Measurements from ENCODE around the gene DUSP10. TPM values are rescaled to one million over a fixed set of nuclear protein-coding genes. Genes with fewer than 3 reads are reported as not detected.

DUSP10 gene
- total RNA-seq, 1 experiment from 2014 or later: 1.7 TPM

DNA sequence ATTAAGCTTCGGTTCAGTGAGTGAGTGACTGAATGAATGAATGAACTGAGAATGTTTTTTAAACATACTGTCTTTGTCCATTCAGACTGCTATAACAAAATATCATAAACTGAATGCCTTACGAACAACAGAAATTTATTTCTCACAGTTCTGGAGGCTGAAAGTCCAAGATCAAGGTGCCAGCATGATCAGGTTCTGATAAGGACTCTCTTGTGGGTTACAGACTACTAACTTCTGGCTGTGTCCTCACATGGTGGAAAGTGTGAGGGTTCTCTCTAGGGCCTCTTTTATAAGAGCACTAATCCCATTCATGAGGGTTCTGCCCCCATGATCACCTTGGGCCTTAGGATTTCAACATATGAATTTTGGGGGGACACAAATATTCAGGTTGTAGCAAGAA is 7.1 kb upstream of the DUSP10 start:
- no peak for ATAC-seq
- peaks cover 0 to under 1% of the 10 kb centered on the region in 2 experiments; a peak in 2 of 4 replicates for H3K4me1 ChIP-seq (ENCODE audit: control insufficient read depth in 1 of 2, insufficient read depth in 2 of 2, low read length in 2 of 2)
- intact Hi-C loops (cut with micrococcal nuclease): no loop called here
- H3K4me2 ChIP-seq (ENCODE audit: low read length): no peak overlapping the region
- no peak for DNase-seq (ENCODE audit: low read depth, low spot score)
- no TSS peak for BruUV-seq (replicated peaks)
- no peak overlapping the region for H2AFZ ChIP-seq (ENCODE audit: low read depth, low read length, poor library complexity, severe bottlenecking)
- H3K79me2 ChIP-seq (ENCODE audit: insufficient read depth, low read length): no peaks in the 10 kb centered on the region
- no peaks in the 10 kb centered on the region for H3K9me2 ChIP-seq (ENCODE audit: insufficient read depth)
- H4K20me1 ChIP-seq (ENCODE audit: insufficient read depth): no peaks in the 10 kb centered on the region
- H3K9ac ChIP-seq (ENCODE audit: low read length): no peak overlapping the region
- CTCF ChIA-PET: no interaction called here
- H3K27ac ChIP-seq (ENCODE audit: low read depth, low read length): no peak overlapping the region
- no peaks in the 10 kb centered on the region for H3K9me3 ChIP-seq (ENCODE audit: control insufficient read depth in 1 of 2, insufficient read depth in 1 of 2, low read depth in 1 of 2, low read length in 2 of 2)
- H3K36me3 ChIP-seq (ENCODE audit: control insufficient read depth in 1 of 2, insufficient read depth in 2 of 2, low read length in 2 of 2): no peaks in the 10 kb centered on the region
- RAD21 ChIA-PET (ENCODE audit: low non-redundant PET in 1 of 2, low total read pairs in 2 of 2, uncharacterized antibody in 2 of 2, unreplicated experiment in 2 of 2): no interaction called here
- H3K4me3 ChIP-seq (replicated peaks in 1 of 2; ENCODE audit: low read depth in 1 of 2, low read length in 2 of 2): no peak overlapping the region
- POLR2A ChIA-PET: no interaction called here
- TF ChIP-seq POLR2A (IDR thresholded peaks at IDR 0.05; ENCODE audit: borderline replicate concordance, extremely low read depth, insufficient read depth, insufficient read length) (no peak), TCF7L2 (IDR thresholded peaks at IDR 0.05; ENCODE audit: borderline replicate concordance, extremely low read depth, insufficient read depth, insufficient read length) (no peak), CEBPB (IDR thresholded peaks at IDR 0.05; ENCODE audit: low read depth) (no peak), CBX3 (IDR thresholded peaks at IDR 0.05; ENCODE audit: low read depth) (no peak), ELF1 (IDR thresholded peaks at IDR 0.05; ENCODE audit: borderline replicate concordance, low read depth) (no peak), SIN3A (IDR thresholded peaks at IDR 0.05; ENCODE audit: low read depth) (no peak), YY1 (IDR thresholded peaks at IDR 0.05; ENCODE audit: extremely low read depth, insufficient replicate concordance, low read depth, low read length) (no peak), EGR1 (IDR thresholded peaks at IDR 0.05; ENCODE audit: low read depth) (no peak), ZFX (IDR thresholded peaks at IDR 0.05) (no peak), POLR2AphosphoS5 (IDR thresholded peaks at IDR 0.05; ENCODE audit: low read depth, low read length) (no peak), FOSL1 (IDR thresholded peaks at IDR 0.05; ENCODE audit: low read depth) (no peak), EZH2phosphoT487 (IDR thresholded peaks at IDR 0.05; ENCODE audit: borderline replicate concordance) (no peak), SRF (IDR thresholded peaks at IDR 0.05; ENCODE audit: low read depth) (no peak), JUND (IDR thresholded peaks at IDR 0.05) (no peak), RAD21 (IDR thresholded peaks at IDR 0.05; ENCODE audit: low read depth) (no peak)
- TF ChIP-seq, protein P1, sequence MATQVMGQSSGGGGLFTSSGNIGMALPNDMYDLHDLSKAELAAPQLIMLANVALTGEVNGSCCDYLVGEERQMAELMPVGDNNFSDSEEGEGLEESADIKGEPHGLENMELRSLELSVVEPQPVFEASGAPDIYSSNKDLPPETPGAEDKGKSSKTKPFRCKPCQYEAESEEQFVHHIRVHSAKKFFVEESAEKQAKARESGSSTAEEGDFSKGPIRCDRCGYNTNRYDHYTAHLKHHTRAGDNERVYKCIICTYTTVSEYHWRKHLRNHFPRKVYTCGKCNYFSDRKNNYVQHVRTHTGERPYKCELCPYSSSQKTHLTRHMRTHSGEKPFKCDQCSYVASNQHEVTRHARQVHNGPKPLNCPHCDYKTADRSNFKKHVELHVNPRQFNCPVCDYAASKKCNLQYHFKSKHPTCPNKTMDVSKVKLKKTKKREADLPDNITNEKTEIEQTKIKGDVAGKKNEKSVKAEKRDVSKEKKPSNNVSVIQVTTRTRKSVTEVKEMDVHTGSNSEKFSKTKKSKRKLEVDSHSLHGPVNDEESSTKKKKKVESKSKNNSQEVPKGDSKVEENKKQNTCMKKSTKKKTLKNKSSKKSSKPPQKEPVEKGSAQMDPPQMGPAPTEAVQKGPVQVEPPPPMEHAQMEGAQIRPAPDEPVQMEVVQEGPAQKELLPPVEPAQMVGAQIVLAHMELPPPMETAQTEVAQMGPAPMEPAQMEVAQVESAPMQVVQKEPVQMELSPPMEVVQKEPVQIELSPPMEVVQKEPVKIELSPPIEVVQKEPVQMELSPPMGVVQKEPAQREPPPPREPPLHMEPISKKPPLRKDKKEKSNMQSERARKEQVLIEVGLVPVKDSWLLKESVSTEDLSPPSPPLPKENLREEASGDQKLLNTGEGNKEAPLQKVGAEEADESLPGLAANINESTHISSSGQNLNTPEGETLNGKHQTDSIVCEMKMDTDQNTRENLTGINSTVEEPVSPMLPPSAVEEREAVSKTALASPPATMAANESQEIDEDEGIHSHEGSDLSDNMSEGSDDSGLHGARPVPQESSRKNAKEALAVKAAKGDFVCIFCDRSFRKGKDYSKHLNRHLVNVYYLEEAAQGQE (IDR thresholded peaks at IDR 0.05; ENCODE audit: low read depth): no peak
- TF ChIP-seq, protein P2, sequence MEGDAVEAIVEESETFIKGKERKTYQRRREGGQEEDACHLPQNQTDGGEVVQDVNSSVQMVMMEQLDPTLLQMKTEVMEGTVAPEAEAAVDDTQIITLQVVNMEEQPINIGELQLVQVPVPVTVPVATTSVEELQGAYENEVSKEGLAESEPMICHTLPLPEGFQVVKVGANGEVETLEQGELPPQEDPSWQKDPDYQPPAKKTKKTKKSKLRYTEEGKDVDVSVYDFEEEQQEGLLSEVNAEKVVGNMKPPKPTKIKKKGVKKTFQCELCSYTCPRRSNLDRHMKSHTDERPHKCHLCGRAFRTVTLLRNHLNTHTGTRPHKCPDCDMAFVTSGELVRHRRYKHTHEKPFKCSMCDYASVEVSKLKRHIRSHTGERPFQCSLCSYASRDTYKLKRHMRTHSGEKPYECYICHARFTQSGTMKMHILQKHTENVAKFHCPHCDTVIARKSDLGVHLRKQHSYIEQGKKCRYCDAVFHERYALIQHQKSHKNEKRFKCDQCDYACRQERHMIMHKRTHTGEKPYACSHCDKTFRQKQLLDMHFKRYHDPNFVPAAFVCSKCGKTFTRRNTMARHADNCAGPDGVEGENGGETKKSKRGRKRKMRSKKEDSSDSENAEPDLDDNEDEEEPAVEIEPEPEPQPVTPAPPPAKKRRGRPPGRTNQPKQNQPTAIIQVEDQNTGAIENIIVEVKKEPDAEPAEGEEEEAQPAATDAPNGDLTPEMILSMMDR (IDR thresholded peaks at IDR 0.05 in 2 of 3, conservative IDR thresholded peaks at IDR 0.05 in 1 of 3; ENCODE audit: borderline replicate concordance in 1 of 3, insufficient read depth in 1 of 3, low read depth in 2 of 3, low read length in 2 of 3): no peak
- TF ChIP-seq, protein P3, sequence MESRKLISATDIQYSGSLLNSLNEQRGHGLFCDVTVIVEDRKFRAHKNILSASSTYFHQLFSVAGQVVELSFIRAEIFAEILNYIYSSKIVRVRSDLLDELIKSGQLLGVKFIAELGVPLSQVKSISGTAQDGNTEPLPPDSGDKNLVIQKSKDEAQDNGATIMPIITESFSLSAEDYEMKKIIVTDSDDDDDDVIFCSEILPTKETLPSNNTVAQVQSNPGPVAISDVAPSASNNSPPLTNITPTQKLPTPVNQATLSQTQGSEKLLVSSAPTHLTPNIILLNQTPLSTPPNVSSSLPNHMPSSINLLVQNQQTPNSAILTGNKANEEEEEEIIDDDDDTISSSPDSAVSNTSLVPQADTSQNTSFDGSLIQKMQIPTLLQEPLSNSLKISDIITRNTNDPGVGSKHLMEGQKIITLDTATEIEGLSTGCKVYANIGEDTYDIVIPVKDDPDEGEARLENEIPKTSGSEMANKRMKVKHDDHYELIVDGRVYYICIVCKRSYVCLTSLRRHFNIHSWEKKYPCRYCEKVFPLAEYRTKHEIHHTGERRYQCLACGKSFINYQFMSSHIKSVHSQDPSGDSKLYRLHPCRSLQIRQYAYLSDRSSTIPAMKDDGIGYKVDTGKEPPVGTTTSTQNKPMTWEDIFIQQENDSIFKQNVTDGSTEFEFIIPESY (IDR thresholded peaks at IDR 0.05; ENCODE audit: extremely low read depth, insufficient replicate concordance, low read length): no peak
- H3K27me3 ChIP-seq (ENCODE audit: insufficient read depth, low read length): no peaks in the 10 kb centered on the region

Measured in HCT116 (cell line).